ENCODE results near the gene LIN52. TPM values are rescaled to one million over a fixed set of nuclear protein-coding genes. Genes with fewer than 3 reads are reported as not detected.

Gene LIN52
- total RNA-seq, 1 experiment from 2014 or later = 21.3 TPM

DNA sequence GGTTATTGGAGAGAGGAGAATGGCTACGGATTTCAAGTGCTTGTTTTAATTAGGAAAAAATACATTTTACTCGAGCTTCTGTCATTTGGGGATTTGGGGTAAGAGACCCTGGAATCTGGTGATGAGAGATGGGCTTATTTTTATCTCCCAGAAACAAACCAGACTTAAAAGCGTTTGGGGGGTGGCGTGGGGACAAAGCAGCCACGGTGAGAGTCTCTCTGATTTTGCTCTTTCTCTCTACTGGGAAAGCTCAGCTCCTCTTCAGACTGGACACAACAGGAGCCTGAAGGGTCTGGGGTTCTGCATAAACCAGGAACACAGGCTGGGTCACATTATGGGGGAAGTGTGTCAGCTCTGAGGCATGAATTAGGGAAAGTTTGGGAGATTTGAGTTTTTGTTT lies 158.3 kb downstream of the LIN52 start:
- no peak overlapping the region for H3K4me3 ChIP-seq
- no peaks in the 10 kb centered on the region for H3K27me3 ChIP-seq
- H3K9me3 ChIP-seq (replicated peaks) = no peaks in the 10 kb centered on the region
- H3K4me1 ChIP-seq = no peaks in the 10 kb centered on the region
- H3K27ac ChIP-seq = no peak overlapping the region
- no peak for DNase-seq
- no peaks in the 10 kb centered on the region for H3K36me3 ChIP-seq

DNA sequence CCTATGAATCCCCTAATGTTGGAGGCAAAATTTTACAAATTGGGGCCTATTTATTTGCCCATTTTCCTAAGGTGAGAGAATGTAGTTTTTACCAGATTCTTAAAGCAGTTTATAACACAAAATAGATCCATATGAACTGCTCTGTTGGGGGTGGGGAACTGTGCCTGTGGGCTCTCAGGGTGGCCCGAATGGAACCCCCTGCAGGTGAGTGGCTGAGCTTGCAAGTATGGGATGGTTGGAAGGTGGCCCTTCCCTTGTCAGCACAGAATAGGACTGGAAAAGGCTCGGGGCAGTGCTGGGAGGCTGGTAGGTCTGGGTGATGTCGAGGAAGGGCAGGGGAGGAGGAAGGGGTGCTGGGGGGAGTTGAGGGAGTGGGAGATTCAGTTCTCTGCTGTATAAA lies 159.4 kb downstream of the LIN52 start:
- Histone ChIP-seq H3K36me3 (no peaks in the 10 kb centered on the region), H3K27me3 (no peaks in the 10 kb centered on the region), H3K4me1 (no peaks in the 10 kb centered on the region), H3K9me3 (replicated peaks) (no peaks in the 10 kb centered on the region), H3K27ac (no peak overlapping the region), H3K4me3 (no peak overlapping the region)
- DNase-seq = no peak

DNA sequence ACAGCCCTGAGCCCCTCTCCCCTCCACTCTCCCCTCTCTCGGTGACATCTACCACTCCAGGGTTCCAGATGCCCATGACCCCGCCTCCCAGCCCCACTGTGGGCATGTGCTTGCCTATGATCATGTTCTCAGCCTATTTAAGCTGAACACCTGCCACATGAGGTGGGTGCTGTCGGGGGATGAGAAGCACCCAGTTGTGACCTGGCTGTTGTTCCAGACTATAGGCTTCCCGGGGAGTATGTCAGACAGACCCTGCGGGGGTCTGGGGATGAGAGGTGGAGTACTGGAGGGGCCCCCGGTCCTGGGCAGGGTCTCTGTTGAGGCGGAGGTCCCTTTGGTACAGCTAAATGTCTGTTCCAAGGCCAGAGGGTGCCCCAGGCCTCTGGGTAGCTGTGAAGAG lies 160.5 kb downstream of the LIN52 start:
- H3K4me1 ChIP-seq = no peaks in the 10 kb centered on the region
- no peak overlapping the region for H3K27ac ChIP-seq
- no peak for DNase-seq
- H3K9me3 ChIP-seq (replicated peaks) = no peaks in the 10 kb centered on the region
- no peaks in the 10 kb centered on the region for H3K27me3 ChIP-seq
- no peak overlapping the region for H3K4me3 ChIP-seq
- no peaks in the 10 kb centered on the region for H3K36me3 ChIP-seq

DNA sequence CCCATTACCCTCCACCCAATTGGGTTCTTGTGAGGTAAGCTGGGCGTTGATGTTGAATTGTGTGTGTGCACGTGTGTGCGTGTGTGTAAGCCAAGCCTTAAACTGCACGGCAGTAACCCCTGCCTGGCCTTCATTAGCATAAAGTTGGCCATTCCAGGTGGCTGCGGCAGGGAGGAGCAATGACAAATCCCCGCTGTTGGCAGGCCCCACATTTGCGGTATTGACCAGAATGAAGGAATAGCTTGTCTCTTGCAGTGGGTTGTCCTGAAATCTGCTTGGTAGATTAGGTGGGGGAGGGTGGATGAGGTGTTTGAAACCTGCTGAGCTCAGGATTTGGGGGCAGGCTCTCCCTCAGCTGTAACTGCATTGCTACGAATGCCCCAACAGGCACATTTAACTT lies 161.8 kb downstream of the LIN52 start:
- H3K36me3 ChIP-seq = no peaks in the 10 kb centered on the region
- no peak overlapping the region for H3K27ac ChIP-seq
- H3K9me3 ChIP-seq (replicated peaks) = no peaks in the 10 kb centered on the region
- no peaks in the 10 kb centered on the region for H3K4me1 ChIP-seq
- H3K27me3 ChIP-seq = no peaks in the 10 kb centered on the region
- no peak for DNase-seq
- H3K4me3 ChIP-seq = no peak overlapping the region

DNA sequence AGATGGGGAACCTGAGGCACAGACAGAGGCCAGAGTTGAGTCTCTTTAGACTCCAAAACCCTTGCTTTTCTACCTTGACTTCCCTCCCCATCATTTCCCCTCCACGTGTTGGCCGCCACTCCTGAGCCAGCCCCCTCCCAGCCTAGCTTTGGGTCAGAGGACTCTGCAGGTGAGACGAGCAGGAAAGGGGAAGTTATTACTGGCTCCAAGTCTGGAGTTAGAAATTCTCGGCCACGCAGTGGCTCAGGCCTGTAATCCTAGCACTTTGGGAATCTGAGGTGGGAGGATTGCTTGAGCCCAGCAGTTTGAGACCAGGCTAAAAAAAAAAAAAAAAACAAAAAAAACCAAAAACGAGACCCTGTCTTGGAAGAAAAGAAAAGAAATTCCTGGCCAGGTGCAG lies 163.3 kb downstream of the LIN52 start:
- no peaks in the 10 kb centered on the region for H3K36me3 ChIP-seq
- H3K4me3 ChIP-seq = no peak overlapping the region
- no peak overlapping the region for H3K27ac ChIP-seq
- H3K9me3 ChIP-seq (replicated peaks) = no peaks in the 10 kb centered on the region
- no peaks in the 10 kb centered on the region for H3K27me3 ChIP-seq
- no peaks in the 10 kb centered on the region for H3K4me1 ChIP-seq
- DNase-seq = no peak

DNA sequence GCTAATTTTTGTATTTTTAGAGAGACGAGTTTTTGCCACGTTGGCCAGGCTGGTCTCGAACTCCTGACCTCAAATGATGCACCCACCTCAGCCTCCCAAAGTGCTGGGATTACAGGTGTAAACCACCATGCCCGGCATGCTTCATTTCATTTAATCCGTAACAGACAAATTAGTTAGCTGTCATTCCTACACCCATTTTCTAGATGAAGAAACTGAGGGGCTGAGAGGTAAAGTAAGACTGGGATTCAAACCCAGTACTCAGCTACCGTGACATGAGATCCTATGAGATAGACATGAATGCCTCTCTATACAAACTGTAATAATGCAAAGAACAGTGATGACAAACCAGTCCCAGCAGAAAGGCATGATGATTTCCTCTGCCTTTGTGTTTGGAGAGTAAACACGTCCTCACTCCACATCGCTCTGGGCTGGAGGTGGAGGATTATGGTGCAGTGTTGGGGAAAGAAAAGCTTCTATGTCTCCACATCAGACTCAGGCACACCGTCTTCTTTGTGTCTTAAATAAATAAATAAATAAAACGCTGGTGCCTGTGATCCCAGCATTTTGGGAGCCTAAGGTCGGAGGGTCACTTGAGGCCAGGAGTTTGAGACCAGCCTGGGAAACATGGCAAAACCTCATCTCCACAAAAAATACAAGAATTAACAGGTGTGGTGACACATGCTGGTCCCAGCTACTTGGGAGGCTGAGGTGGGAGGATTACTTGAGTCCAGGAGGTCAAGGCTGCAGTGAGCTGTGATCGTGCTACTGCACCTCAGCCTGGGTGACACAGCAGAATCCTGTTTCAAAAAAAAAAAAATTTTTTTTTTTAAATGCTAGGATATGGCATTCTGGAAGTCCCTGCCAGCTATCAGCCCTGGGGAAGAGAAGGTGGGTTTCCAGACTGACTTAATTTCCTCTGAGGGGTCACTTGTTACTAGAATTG lies 164.9 kb downstream of the LIN52 start:
- Histone ChIP-seq H3K27ac (no peak overlapping the region; the same call in 1 of the 2 replicates), H3K9me3 (replicated peaks) (no peaks in the 10 kb centered on the region), H3K36me3 (no peaks in the 10 kb centered on the region), H3K4me3 (no peak overlapping the region), H3K4me1 (no peaks in the 10 kb centered on the region), H3K27me3 (no peaks in the 10 kb centered on the region)
- peak; percentile 45 to 50 for DNase-seq

Other genes starting within 250 kb of the LIN52 start
- 3.8 and 5.4 TPM in 2 replicates for gene PTGR2, start 233.1 kb upstream of the LIN52 start, total RNA-seq (2014; rRNA removed; shearing (Covaris generic))
- 52.3 and 58.0 TPM in 2 replicates for gene ZNF410, start 198.1 kb upstream of the LIN52 start, total RNA-seq (2014; rRNA removed; shearing (Covaris generic))
- gene FAM161B, start 134.9 kb upstream of the LIN52 start, total RNA-seq (2014; rRNA removed; shearing (Covaris generic)) = 0.94 and 1.1 TPM in 2 replicates
- 11.9 and 14.0 TPM in 2 replicates for gene COQ6, start 134.7 kb upstream of the LIN52 start, total RNA-seq (2014; rRNA removed; shearing (Covaris generic))
- 7.3 and 8.4 TPM in 2 replicates for gene ENTPD5, start 65.7 kb upstream of the LIN52 start, total RNA-seq (2014; rRNA removed; shearing (Covaris generic))
- 0.66 and 0.95 TPM in 2 replicates for gene BBOF1, start 65.6 kb upstream of the LIN52 start, total RNA-seq (2014; rRNA removed; shearing (Covaris generic))
- 13.2 and 14.2 TPM in 2 replicates for gene ALDH6A1, start 503 bp upstream of the LIN52 start, total RNA-seq (2014; rRNA removed; shearing (Covaris generic))
- gene VSX2, start 154.5 kb downstream of the LIN52 start, total RNA-seq (2014; rRNA removed; shearing (Covaris generic)) = 0.02 and 0.03 TPM in 2 replicates
- gene ABCD4, start 218.0 kb downstream of the LIN52 start, total RNA-seq (2014; rRNA removed; shearing (Covaris generic)) = 26.3 and 30.6 TPM in 2 replicates

Data from SJCRH30 (cell line).